WI38 (cell line): ENCODE results near the gene RNU7-1.

ENCODE experiments used
- H3K4me3 ChIP-seq: 2 replicates; pipeline ENCODE4 v1.5.1; 2011; ENCODE audit warnings: low read depth, mild to moderate bottlenecking, control low read depth, low read length
- TF ChIP-seq, protein P1 (sequence below): IDR thresholded peaks from 2 replicates; pipeline ENCODE4 v1.5.1; 2012; ENCODE audit warnings: low read depth, mild to moderate bottlenecking, control low read depth, low read length

Gene RNU7-1

GRCh38 chr12:6977653-6978052 lies 34.0 kb downstream of the RNU7-1 start:
- no peak overlapping the region for H3K4me3 ChIP-seq
- TF ChIP-seq, protein P1, sequence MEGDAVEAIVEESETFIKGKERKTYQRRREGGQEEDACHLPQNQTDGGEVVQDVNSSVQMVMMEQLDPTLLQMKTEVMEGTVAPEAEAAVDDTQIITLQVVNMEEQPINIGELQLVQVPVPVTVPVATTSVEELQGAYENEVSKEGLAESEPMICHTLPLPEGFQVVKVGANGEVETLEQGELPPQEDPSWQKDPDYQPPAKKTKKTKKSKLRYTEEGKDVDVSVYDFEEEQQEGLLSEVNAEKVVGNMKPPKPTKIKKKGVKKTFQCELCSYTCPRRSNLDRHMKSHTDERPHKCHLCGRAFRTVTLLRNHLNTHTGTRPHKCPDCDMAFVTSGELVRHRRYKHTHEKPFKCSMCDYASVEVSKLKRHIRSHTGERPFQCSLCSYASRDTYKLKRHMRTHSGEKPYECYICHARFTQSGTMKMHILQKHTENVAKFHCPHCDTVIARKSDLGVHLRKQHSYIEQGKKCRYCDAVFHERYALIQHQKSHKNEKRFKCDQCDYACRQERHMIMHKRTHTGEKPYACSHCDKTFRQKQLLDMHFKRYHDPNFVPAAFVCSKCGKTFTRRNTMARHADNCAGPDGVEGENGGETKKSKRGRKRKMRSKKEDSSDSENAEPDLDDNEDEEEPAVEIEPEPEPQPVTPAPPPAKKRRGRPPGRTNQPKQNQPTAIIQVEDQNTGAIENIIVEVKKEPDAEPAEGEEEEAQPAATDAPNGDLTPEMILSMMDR, result no peak

GRCh38 chr12:6978188-6978587 lies 34.6 kb downstream of the RNU7-1 start:
- H3K4me3 ChIP-seq, result no peak overlapping the region
- TF ChIP-seq, protein P1, result no peak

- no peak overlapping the region for H3K4me3 ChIP-seq
- TF ChIP-seq, protein P1, result no peak
These were observed 35.0 kb downstream of the RNU7-1 start for GRCh38 chr12:6978611-6979011.

GRCh38 chr12:6979021-6979420 lies 35.4 kb downstream of the RNU7-1 start:
- TF ChIP-seq, protein P1, result no peak
- no peak overlapping the region for H3K4me3 ChIP-seq

GRCh38 chr12:6979453-6979852 lies 35.8 kb downstream of the RNU7-1 start:
- H3K4me3 ChIP-seq, result no peak overlapping the region
- TF ChIP-seq, protein P1, result no peak

GRCh38 chr12:6980075-6980474 lies 36.5 kb downstream of the RNU7-1 start:
- no peak overlapping the region for H3K4me3 ChIP-seq
- TF ChIP-seq, protein P1, result no peak

DNA sequence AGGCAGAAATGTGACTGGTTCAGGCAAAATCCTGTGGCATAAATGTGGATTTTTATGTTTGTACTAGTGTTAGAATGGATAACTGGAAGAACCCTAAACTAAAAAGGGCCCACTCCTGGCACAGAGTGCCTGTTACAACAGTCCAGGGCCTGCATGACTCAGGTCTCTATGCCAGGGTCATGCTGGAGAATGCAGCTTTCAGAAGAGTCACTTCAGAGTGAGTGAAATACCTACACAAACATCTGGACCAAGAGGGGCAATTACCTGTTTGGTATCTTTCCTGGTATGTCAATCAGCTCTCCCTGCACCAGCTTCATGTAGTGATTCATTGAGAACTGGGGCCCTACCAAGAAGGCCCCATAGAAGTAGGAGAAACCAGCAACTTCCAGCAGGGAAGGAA lies 37.1 kb downstream of the RNU7-1 start:
- no peak overlapping the region for H3K4me3 ChIP-seq
- TF ChIP-seq, protein P1, result no peak
